Hepatocyte (in vitro differentiated cells): ENCODE measurements around the gene COX7A2L. TPM values are rescaled to one million over a fixed set of nuclear protein-coding genes. Genes with fewer than 3 reads are reported as not detected.

Experiments
- DNase-seq: peaks from one replicate; pipeline ENCODE4 v3.0.0-alpha.2; 2016; ENCODE audit warnings: low spot score
- H2AFZ ChIP-seq: fragments of 200-600 bp; sonication (generic); 2 replicates; pipeline ENCODE4 v1.6.0; 2016; ENCODE audit warnings: antibody characterized with exemption, mild to moderate bottlenecking
- H3K27ac ChIP-seq: fragments of 200-600 bp; sonication (generic); 2 replicates; pipeline ENCODE4 v1.5.1; 2016; ENCODE audit warnings: mild to moderate bottlenecking
- H3K27me3 ChIP-seq: fragments of 200-600 bp; sonication (generic); 2 replicates; pipeline ENCODE4 v1.6.1; 2016
- H3K36me3 ChIP-seq: fragments of 200-600 bp; sonication (generic); replicated peaks from 2 replicates; pipeline ENCODE4 v1.5.1; 2016; ENCODE audit warnings: low read depth; ENCODE audit not compliant: insufficient read depth
- H3K4me1 ChIP-seq: fragments of 200-600 bp; sonication (generic); 2 replicates; pipeline ENCODE4 v1.5.1; 2016; ENCODE audit warnings: mild to moderate bottlenecking, moderate library complexity; ENCODE audit not compliant: insufficient read depth
- H3K4me2 ChIP-seq: fragments of 200-600 bp; sonication (generic); 2 replicates; pipeline ENCODE4 v1.6.0; 2016
- H3K4me3 ChIP-seq: fragments of 200-600 bp; sonication (generic); 2 replicates; pipeline ENCODE4 v1.5.1; 2016; ENCODE audit warnings: mild to moderate bottlenecking
- H3K79me2 ChIP-seq: fragments of 200-600 bp; sonication (generic); 2 replicates; pipeline ENCODE4 v1.6.0; 2017; ENCODE audit warnings: mild to moderate bottlenecking
- H3K9me2 ChIP-seq: fragments of 200-600 bp; sonication (generic); replicated peaks from 2 replicates; pipeline ENCODE4 v1.6.0; 2017; ENCODE audit warnings: mild to moderate bottlenecking; ENCODE audit not compliant: insufficient read depth
- H3K9me3 ChIP-seq: fragments of 200-600 bp; sonication (generic); 2 replicates; pipeline ENCODE4 v1.5.1; 2016; ENCODE audit warnings: low read depth, mild to moderate bottlenecking
- H4K20me1 ChIP-seq: fragments of 200-600 bp; sonication (generic); 2 replicates; pipeline ENCODE4 v1.6.0; 2016; ENCODE audit warnings: mild to moderate bottlenecking; ENCODE audit not compliant: insufficient read depth, poor library complexity, severe bottlenecking
- EZH2 ChIP-seq: fragments of 200-600 bp; sonication (generic); IDR thresholded peaks from 2 replicates; pipeline ENCODE4 v1.6.1; 2016; ENCODE audit warnings: antibody characterized with exemption, mild to moderate bottlenecking, borderline replicate concordance
- EZH2phosphoT487 ChIP-seq: fragments of 200-600 bp; sonication (generic); IDR thresholded peaks from one replicate; pipeline ENCODE4 v1.6.1; 2018; ENCODE audit warnings: antibody characterized with exemption, mild to moderate bottlenecking, low read depth, moderate library complexity; ENCODE audit not compliant: unreplicated experiment, severe bottlenecking
- WGBS: methylation state at CpG from one replicate; pipeline ENCODE4 v1.1.6; 2016; ENCODE audit warnings: low lambda C conversion rate; ENCODE audit errors: missing lambda C conversion rate; 5-methylcytosine and 5-hydroxymethylcytosine counted together
- polyA plus RNA-seq: library from polyadenylated mRNA; unstranded; fragments of >200 nt; fragmentation: Nextera tagmentation; extraction: Ambion mirVana; gene quantifications from 2 replicates; pipeline ENCODE4 v1.2.1, GENCODE V29; 2016
- total RNA-seq: library from RNA; depleted of rRNA; stranded (reverse); fragments of >200 nt; gene quantifications from 2 replicates; pipeline ENCODE4 v1.2.3, GENCODE V29; 2014
- TF ChIP-seq, protein P1 (sequence below): fragments of 200-600 bp; sonication (generic); IDR thresholded peaks from 2 replicates; pipeline ENCODE4 v1.5.1; 2016; ENCODE audit warnings: antibody characterized with exemption, mild to moderate bottlenecking; ENCODE audit not compliant: poor library complexity

The COX7A2L gene
- total and polyA plus RNA-seq, 2 experiments from 2014 or later = 134 to 247 TPM

DNA sequence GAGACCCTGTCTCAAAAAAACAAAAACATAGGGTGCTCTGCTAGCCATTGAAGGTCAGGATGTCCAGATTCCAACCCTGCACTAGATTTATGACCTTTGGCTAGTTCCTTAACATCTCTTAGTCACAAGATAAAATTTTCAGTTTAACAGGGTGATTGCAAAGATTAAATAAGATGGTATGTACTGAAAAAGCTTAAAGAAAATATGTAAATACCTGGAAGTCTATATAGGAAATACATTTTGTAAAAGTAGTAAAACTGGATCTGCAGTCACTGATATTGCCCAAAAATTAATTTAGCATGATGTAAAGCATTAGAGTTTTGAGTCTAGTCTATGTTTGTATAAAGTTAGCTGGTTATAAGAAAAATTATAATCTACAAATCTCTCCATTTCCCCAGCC, 5.4 kb upstream of the COX7A2L start:
- H3K36me3 ChIP-seq = no peaks in the 10 kb centered on the region
- DNase-seq = no peak
- TF ChIP-seq EZH2 (no peak), EZH2phosphoT487 (no peak)
- TF ChIP-seq, protein P1, sequence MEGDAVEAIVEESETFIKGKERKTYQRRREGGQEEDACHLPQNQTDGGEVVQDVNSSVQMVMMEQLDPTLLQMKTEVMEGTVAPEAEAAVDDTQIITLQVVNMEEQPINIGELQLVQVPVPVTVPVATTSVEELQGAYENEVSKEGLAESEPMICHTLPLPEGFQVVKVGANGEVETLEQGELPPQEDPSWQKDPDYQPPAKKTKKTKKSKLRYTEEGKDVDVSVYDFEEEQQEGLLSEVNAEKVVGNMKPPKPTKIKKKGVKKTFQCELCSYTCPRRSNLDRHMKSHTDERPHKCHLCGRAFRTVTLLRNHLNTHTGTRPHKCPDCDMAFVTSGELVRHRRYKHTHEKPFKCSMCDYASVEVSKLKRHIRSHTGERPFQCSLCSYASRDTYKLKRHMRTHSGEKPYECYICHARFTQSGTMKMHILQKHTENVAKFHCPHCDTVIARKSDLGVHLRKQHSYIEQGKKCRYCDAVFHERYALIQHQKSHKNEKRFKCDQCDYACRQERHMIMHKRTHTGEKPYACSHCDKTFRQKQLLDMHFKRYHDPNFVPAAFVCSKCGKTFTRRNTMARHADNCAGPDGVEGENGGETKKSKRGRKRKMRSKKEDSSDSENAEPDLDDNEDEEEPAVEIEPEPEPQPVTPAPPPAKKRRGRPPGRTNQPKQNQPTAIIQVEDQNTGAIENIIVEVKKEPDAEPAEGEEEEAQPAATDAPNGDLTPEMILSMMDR = no peak
- no peaks in the 10 kb centered on the region for H3K9me3 ChIP-seq
- H2AFZ ChIP-seq = no peak overlapping the region
- H4K20me1 ChIP-seq = no peaks in the 10 kb centered on the region
- H3K9me2 ChIP-seq = no peaks in the 10 kb centered on the region
- H3K4me1 ChIP-seq = peaks cover 4% of the 10 kb centered on the region
- H3K4me3 ChIP-seq = no peak overlapping the region
- no peak overlapping the region for H3K4me2 ChIP-seq
- H3K79me2 ChIP-seq = no peaks in the 10 kb centered on the region
- H3K27ac ChIP-seq = no peak overlapping the region
- H3K27me3 ChIP-seq = no peaks in the 10 kb centered on the region

DNA sequence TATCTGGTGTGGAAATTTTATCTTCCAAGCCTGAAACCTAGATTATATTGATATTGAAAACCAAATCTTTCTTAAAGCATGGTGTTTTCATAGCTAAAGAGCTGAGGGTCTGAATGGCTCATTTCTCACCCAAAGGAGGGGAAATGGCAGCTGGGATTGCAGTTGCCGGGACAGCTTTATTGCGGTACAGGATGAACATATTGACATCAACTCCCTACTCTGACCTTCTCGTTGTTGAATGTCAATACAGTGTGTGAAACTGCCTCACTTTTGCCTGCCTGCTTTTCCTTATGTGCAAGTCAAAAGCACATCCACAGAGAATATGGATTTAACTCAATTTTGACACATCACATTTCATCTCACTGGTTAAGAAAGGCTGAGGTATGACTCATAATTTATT, 3.6 kb upstream of the COX7A2L start:
- Histone ChIP-seq H3K79me2 (peaks cover 13% of the 10 kb centered on the region), H3K4me3 (no peak overlapping the region), H3K36me3 (no peaks in the 10 kb centered on the region), H3K9me2 (no peaks in the 10 kb centered on the region), H4K20me1 (peaks cover under 1% of the 10 kb centered on the region), H3K4me1 (peaks cover 7% of the 10 kb centered on the region), H3K4me2 (no peak overlapping the region), H2AFZ (no peak overlapping the region), H3K27ac (no peak overlapping the region), H3K9me3 (no peaks in the 10 kb centered on the region), H3K27me3 (no peaks in the 10 kb centered on the region)
- no peak for DNase-seq
- WGBS = 82% methylated on average over 3 of the region's 3 CpGs
- no peak for TF ChIP-seq EZH2
- TF ChIP-seq, protein P1 = no peak
- TF ChIP-seq EZH2phosphoT487 = no peak

DNA sequence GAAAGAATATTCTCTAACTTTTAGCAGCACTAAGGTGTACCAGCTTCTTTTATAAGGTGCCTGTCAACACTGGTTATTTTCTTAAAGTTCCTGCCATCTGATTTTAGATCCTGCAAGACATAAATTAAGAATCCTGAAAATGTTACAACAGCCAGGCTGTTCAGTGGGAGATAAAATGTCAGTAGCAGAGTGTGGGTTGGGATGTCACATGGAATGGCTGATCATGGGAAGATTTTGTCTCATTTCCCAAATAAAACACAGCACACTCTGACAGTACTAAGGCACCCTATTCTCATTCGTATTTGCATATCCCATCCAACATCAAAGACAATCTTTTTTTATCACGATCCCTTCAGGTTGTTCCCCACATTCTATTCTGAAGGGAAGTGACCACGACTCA, 2.4 kb upstream of the COX7A2L start:
- peaks cover 8% of the 10 kb centered on the region for H4K20me1 ChIP-seq
- peaks cover 10% of the 10 kb centered on the region for H3K4me1 ChIP-seq
- no peak overlapping the region for H2AFZ ChIP-seq
- H3K4me2 ChIP-seq = no peak overlapping the region
- TF ChIP-seq EZH2phosphoT487 = no peak
- TF ChIP-seq, protein P1 = no peak
- TF ChIP-seq EZH2 = no peak
- no peaks in the 10 kb centered on the region for H3K9me3 ChIP-seq
- H3K4me3 ChIP-seq = no peak overlapping the region
- no peak overlapping the region for H3K27ac ChIP-seq
- no peaks in the 10 kb centered on the region for H3K27me3 ChIP-seq
- peaks cover 25% of the 10 kb centered on the region for H3K79me2 ChIP-seq
- no peaks in the 10 kb centered on the region for H3K36me3 ChIP-seq
- 92% methylated on average over 3 of the region's 3 CpGs for WGBS
- no peak for DNase-seq
- no peaks in the 10 kb centered on the region for H3K9me2 ChIP-seq

DNA sequence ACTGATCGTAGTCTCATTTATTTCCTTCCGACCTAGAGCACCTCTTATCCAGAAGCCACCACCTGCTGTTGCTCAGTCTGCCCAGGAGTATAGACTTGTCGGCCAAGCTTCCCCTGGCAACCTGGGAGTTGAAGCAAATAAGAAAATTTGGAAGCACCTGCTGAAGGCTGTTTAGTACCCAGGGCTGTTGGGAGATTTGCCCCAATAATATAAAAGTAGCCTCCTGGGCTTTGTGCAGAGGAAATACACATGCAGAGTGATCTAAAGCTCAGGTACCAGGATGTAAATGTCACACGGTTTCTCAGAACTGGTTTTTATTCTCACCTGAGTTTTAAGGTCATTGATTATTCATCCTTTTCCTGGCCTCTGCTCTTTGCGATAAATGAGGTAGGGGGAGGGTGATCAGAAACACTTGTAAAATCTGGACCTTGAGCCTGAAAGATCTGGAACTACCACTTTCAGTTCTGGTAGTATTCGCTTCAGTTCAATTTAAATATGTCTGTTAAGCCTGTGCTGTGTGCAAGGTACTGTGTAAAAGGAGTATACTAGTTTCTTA, 789 bp upstream of the COX7A2L start:
- H3K9me2 ChIP-seq = no peaks in the 10 kb centered on the region

More for the DNA sequence above, 789 bp upstream of the COX7A2L start:
- TF ChIP-seq, protein P1 = no peak
- no peak for TF ChIP-seq EZH2
- no peak for TF ChIP-seq EZH2phosphoT487
- Histone ChIP-seq H3K4me1 (peaks cover 10% of the 10 kb centered on the region), H2AFZ (peak overlapping the region; percentile 39), H3K27ac (peak overlapping the region; percentile 61), H3K4me3 (peak overlapping the region; percentile 11), H3K4me2 (peak overlapping the region; percentile 80), H3K79me2 (peaks cover 41% of the 10 kb centered on the region), H3K36me3 (no peaks in the 10 kb centered on the region), H3K9me3 (no peaks in the 10 kb centered on the region), H4K20me1 (peaks cover 16% of the 10 kb centered on the region), H3K27me3 (no peaks in the 10 kb centered on the region)
- DNase-seq = no peak
- WGBS = 20% methylated on average over 6 of the region's 6 CpGs
